Sigmoid colon (tissue), 4 donors: ENCODE data around the gene KCNG2.
"Not testable (repeated sequence)": the region's sequence is repeated elsewhere in the genome, so short reads cannot be mapped to it uniquely, and the experiment has no call there.

ENCODE experiments used
- POLR2A ChIP-seq, 2 donors: fragments of 450-650 bp; IDR thresholded peaks; one replicate each; pipeline ENCODE4 v1.6.1; 2016; ENCODE audit warnings: antibody characterized with exemption in 2 of 2, mild to moderate bottlenecking in 2 of 2, moderate library complexity in 2 of 2
- POLR2AphosphoS5 ChIP-seq, 4 donors: sonication (generic); formaldehyde crosslinking; IDR thresholded peaks; one replicate each; pipeline ENCODE4 v1.6.1; 2017; ENCODE audit warnings: antibody characterized with exemption in 4 of 4
- TF ChIP-seq, protein P1 (sequence below), 4 experiments: fragments of 450-650 bp in 3 of 4; fragments of 200-600 bp in 1 of 4; IDR thresholded peaks; one replicate each; pipeline ENCODE4 v1.5.1; 2016 to 2019; ENCODE audit warnings: antibody characterized with exemption in 4 of 4, mild to moderate bottlenecking in 3 of 4, moderate library complexity in 2 of 4

DNA sequence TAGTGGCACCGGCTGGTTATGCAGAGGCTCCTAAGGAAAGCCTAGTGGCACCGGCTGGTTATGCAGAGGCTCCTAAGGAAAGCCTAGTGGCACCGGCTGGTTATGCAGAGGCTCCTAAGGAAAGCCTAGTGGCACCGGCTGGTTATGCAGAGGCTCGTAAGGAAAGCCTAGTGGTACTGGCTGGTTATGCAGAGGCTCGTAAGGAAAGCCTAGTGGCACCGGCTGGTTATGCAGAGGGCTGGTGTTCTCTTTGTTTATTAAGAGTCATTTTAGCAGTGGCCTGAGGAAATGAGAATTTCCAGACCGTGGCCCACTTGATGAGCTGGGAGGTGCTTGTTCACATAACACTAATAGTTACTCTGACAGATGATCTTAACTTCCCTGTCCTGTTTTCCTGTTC lies 44.8 kb upstream of the KCNG2 start:
- TF ChIP-seq POLR2A, POLR2AphosphoS5 (IDR thresholded peaks at IDR 0.05): not testable (repeated sequence)
- TF ChIP-seq, protein P1, sequence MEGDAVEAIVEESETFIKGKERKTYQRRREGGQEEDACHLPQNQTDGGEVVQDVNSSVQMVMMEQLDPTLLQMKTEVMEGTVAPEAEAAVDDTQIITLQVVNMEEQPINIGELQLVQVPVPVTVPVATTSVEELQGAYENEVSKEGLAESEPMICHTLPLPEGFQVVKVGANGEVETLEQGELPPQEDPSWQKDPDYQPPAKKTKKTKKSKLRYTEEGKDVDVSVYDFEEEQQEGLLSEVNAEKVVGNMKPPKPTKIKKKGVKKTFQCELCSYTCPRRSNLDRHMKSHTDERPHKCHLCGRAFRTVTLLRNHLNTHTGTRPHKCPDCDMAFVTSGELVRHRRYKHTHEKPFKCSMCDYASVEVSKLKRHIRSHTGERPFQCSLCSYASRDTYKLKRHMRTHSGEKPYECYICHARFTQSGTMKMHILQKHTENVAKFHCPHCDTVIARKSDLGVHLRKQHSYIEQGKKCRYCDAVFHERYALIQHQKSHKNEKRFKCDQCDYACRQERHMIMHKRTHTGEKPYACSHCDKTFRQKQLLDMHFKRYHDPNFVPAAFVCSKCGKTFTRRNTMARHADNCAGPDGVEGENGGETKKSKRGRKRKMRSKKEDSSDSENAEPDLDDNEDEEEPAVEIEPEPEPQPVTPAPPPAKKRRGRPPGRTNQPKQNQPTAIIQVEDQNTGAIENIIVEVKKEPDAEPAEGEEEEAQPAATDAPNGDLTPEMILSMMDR (IDR thresholded peaks at IDR 0.05) = not testable (repeated sequence)
